Fibroblast of lung (primary cell): ENCODE measurements around the gene DLX6. TPM values are rescaled to one million over a fixed set of nuclear protein-coding genes. Genes with fewer than 3 reads are reported as not detected.

Experiments used
- DNase-seq, 2 donors: peaks; one replicate each; pipeline versions ENCODE4 v3.0.0 to v3.0.0-alpha.2; 2010; ENCODE audit warnings: low read depth in 2 of 2
- H2AFZ ChIP-seq: 2 replicates; pipeline ENCODE4 v1.5.1; 2012; ENCODE audit warnings: low read length, control low read depth, inconsistent platforms
- H3K27ac ChIP-seq: 2 replicates; pipeline ENCODE4 v1.5.1; 2011; ENCODE audit warnings: low read length, control low read depth; ENCODE audit not compliant: insufficient read depth
- H3K27me3 ChIP-seq: 2 replicates; pipeline ENCODE4 v1.5.1; 2011; ENCODE audit warnings: mild to moderate bottlenecking, low read length; ENCODE audit not compliant: control insufficient read depth, insufficient read depth
- H3K36me3 ChIP-seq: 2 replicates; pipeline ENCODE4 v1.5.1; 2011; ENCODE audit warnings: low read length; ENCODE audit not compliant: control insufficient read depth, insufficient read depth
- H3K4me1 ChIP-seq: 2 replicates; pipeline ENCODE4 v1.5.1; 2011; ENCODE audit warnings: low read length; ENCODE audit not compliant: control insufficient read depth, insufficient read depth; ENCODE audit errors: extremely low read depth
- H3K4me2 ChIP-seq: 2 replicates; pipeline ENCODE4 v1.5.1; 2011; ENCODE audit warnings: low read length, control low read depth; ENCODE audit not compliant: insufficient read depth; ENCODE audit errors: extremely low read depth
- H3K4me3 ChIP-seq, 4 experiments: fragments of 200-600 bp in 1 of 4; sonication (generic) in 1 of 4; replicated peaks in 1 of 4; 2 replicates each; pipeline ENCODE4 v1.5.1; 2011 to 2016; ENCODE audit warnings: low read length in 4 of 4, low read depth in 3 of 4, mild to moderate bottlenecking in 3 of 4, control low read depth in 2 of 4, inconsistent platforms in 1 of 4, mixed read lengths in 1 of 4; ENCODE audit not compliant: insufficient read depth in 1 of 4; ENCODE audit errors: control extremely low read depth in 1 of 4
- H3K79me2 ChIP-seq: 2 replicates; pipeline ENCODE4 v1.5.1; 2012; ENCODE audit warnings: mild to moderate bottlenecking, low read length, inconsistent platforms; ENCODE audit not compliant: control insufficient read depth, insufficient read depth
- H3K9ac ChIP-seq: 2 replicates; pipeline ENCODE4 v1.5.1; 2011; ENCODE audit warnings: mild to moderate bottlenecking, low read length, control low read depth; ENCODE audit not compliant: insufficient read depth
- H3K9me3 ChIP-seq: 2 replicates; pipeline ENCODE4 v1.5.1; 2012; ENCODE audit warnings: low read depth, low read length; ENCODE audit not compliant: control insufficient read depth, insufficient read depth
- H4K20me1 ChIP-seq: 2 replicates; pipeline ENCODE4 v1.5.1; 2011; ENCODE audit warnings: low read length; ENCODE audit not compliant: control insufficient read depth, insufficient read depth; ENCODE audit errors: extremely low read depth
- EZH2 ChIP-seq: IDR thresholded peaks from 2 replicates; pipeline ENCODE4 v1.5.1; 2012; ENCODE audit warnings: low read length, control low read depth, mild to moderate bottlenecking; ENCODE audit errors: missing control alignments
- polyA plus RNA-seq, 2 donors: library from polyadenylated mRNA; depleted of rRNA in 1 of 2; stranded (reverse) in 1 of 2; unstranded in 1 of 2; fragments of >200 nt; gene quantifications; 2 replicates each; pipeline ENCODE4 v1.2.1, GENCODE V29; 2011 to 2012; ENCODE audit warnings: missing spikeins in 1 of 2
- total RNA-seq: library from RNA; depleted of rRNA; stranded (reverse); fragments of >200 nt; gene quantifications from 2 replicates; pipeline ENCODE4 v1.2.1, GENCODE V29; 2014
- TF ChIP-seq, protein P1 (sequence below), 2 donors: IDR thresholded peaks in 1 of 2; conservative IDR thresholded peaks in 1 of 2; 1 replicate in 1 of 2; 2 replicates in 1 of 2; pipeline ENCODE4 v1.5.1; 2011 to 2012; ENCODE audit warnings: low read length in 2 of 2, control low read depth in 1 of 2, inconsistent platforms in 1 of 2, low read depth in 1 of 2, mild to moderate bottlenecking in 1 of 2

Gene DLX6
- total and polyA plus RNA-seq, 2 donors (not counting 1 experiment from before 2014, with no cell fraction given), result under 0.01 TPM; not detected in 1

DNA sequence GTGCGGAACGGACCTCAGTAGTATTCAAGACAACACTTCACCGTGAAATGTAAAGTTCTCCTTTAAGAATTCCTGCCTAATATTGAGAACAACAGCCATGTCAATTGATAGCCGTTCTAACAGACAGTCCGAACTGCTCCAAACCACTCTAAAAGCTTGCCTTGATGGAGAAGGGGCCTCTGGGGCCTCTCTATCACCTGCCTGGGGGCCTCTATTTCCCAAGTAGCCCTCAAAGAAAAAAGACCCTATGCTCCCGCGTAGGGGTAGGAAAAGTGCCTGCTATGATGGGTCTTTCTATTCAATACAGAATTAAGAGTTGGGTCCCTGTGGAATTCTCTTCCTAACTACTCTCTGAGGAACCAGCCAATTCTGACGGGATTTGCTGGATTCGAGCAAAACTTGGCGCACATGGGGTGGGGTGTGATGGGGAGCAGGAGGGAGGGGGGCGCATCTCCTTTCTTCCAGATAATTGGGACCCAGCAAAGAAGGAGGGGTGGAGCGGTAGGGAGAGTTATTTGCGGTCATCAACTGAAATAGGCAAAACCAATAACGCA is 8.3 kb upstream of the DLX6 start:
- no peak overlapping the region for H3K27ac ChIP-seq
- H3K9ac ChIP-seq, result no peak overlapping the region
- H3K4me3 ChIP-seq, result no peak overlapping the region
- DNase-seq, result no peak
- TF ChIP-seq, protein P1, sequence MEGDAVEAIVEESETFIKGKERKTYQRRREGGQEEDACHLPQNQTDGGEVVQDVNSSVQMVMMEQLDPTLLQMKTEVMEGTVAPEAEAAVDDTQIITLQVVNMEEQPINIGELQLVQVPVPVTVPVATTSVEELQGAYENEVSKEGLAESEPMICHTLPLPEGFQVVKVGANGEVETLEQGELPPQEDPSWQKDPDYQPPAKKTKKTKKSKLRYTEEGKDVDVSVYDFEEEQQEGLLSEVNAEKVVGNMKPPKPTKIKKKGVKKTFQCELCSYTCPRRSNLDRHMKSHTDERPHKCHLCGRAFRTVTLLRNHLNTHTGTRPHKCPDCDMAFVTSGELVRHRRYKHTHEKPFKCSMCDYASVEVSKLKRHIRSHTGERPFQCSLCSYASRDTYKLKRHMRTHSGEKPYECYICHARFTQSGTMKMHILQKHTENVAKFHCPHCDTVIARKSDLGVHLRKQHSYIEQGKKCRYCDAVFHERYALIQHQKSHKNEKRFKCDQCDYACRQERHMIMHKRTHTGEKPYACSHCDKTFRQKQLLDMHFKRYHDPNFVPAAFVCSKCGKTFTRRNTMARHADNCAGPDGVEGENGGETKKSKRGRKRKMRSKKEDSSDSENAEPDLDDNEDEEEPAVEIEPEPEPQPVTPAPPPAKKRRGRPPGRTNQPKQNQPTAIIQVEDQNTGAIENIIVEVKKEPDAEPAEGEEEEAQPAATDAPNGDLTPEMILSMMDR (conservative IDR thresholded peaks at IDR 0.05 in 1 of 2, IDR thresholded peaks at IDR 0.05 in 1 of 2; ENCODE audit: low read depth in 1 of 2, low read length in 2 of 2), result no peak
- no peaks in the 10 kb centered on the region for H3K36me3 ChIP-seq
- no peaks in the 10 kb centered on the region for H3K79me2 ChIP-seq
- peaks cover 59% of the 10 kb centered on the region for H3K27me3 ChIP-seq
- H3K4me1 ChIP-seq, result no peaks in the 10 kb centered on the region
- H3K9me3 ChIP-seq, result no peaks in the 10 kb centered on the region
- no peaks in the 10 kb centered on the region for H4K20me1 ChIP-seq
- no peak overlapping the region for H3K4me2 ChIP-seq
- H2AFZ ChIP-seq, result no peak overlapping the region

DNA sequence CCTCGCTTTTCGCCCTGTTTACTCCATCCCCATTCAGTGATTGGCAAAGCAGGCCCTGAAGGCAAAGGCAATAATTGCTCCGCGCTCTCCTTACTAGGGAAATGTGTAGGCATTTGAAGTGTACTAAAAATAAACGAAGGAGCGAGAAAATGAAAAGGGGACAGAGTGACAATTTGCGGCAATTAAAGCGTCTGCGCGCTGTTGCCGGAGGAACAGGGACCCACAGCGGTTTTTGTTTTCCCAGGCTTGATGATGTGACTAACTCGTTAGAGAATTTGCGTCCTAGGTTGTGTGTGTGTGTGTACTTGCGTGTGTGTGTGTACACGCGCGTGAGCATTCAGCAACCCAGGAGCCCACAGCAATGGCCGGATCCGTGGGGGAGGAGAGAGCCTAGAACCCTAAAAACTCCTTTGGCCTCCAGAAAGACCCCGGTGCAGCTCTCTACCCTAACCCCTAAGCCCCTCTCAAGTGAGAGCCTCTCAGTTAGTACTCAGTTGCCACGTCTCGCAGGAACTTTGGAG is 7.8 kb upstream of the DLX6 start:
- no peaks in the 10 kb centered on the region for H3K36me3 ChIP-seq
- H3K4me2 ChIP-seq, result no peak overlapping the region
- H3K9me3 ChIP-seq, result no peaks in the 10 kb centered on the region
- H3K4me3 ChIP-seq, result no peak overlapping the region
- H3K27ac ChIP-seq, result no peak overlapping the region
- TF ChIP-seq EZH2, result no peak
- TF ChIP-seq, protein P1 (conservative IDR thresholded peaks at IDR 0.05 in 1 of 2, IDR thresholded peaks at IDR 0.05 in 1 of 2; ENCODE audit: low read depth in 1 of 2, low read length in 2 of 2), result no peak
- no peak overlapping the region for H3K9ac ChIP-seq
- peaks cover 58% of the 10 kb centered on the region for H3K27me3 ChIP-seq
- H4K20me1 ChIP-seq, result no peaks in the 10 kb centered on the region
- no peak for DNase-seq
- H3K4me1 ChIP-seq, result no peaks in the 10 kb centered on the region
- H2AFZ ChIP-seq, result no peak overlapping the region
- no peaks in the 10 kb centered on the region for H3K79me2 ChIP-seq

GRCh38 chr7:96998333-96998732 is 7.0 kb upstream of the DLX6 start:
- Histone ChIP-seq H3K9me3 (no peaks in the 10 kb centered on the region), H4K20me1 (no peaks in the 10 kb centered on the region), H3K79me2 (no peaks in the 10 kb centered on the region), H3K4me1 (no peaks in the 10 kb centered on the region), H3K36me3 (no peaks in the 10 kb centered on the region), H2AFZ (no peak overlapping the region), H3K4me2 (no peak overlapping the region), H3K27me3 (peaks cover 56% of the 10 kb centered on the region), H3K4me3 (no peak overlapping the region), H3K9ac (no peak overlapping the region), H3K27ac (no peak overlapping the region)
- TF ChIP-seq, protein P1 (conservative IDR thresholded peaks at IDR 0.05 in 1 of 2, IDR thresholded peaks at IDR 0.05 in 1 of 2; ENCODE audit: low read depth in 1 of 2, low read length in 2 of 2), result no peak
- TF ChIP-seq EZH2, result peak; percentile 55
- no peak for DNase-seq
